SK-N-SH (cell line): ENCODE results near the gene TYW1.
"Not testable (repeated sequence)": the region's sequence is repeated elsewhere in the genome, so short reads cannot be mapped to it uniquely, and the experiment has no call there.

Source experiments
- CTCF ChIP-seq: fragments of 200-600 bp; sonication (generic); IDR thresholded peaks from 2 replicates; pipeline ENCODE4 v1.6.1; 2017; ENCODE audit warnings: antibody characterized with exemption, mild to moderate bottlenecking, moderate library complexity
- EZH2phosphoT487 ChIP-seq: fragments of 200-600 bp; sonication (generic); IDR thresholded peaks from 2 replicates; pipeline ENCODE4 v1.6.1; 2017; ENCODE audit warnings: low read depth, mixed run types, mild to moderate bottlenecking, antibody characterized with exemption, moderate library complexity, borderline replicate concordance
- GABPA ChIP-seq: IDR thresholded peaks from 2 replicates; pipeline ENCODE4 v1.4.0; 2012; ENCODE audit warnings: low read depth, mild to moderate bottlenecking
- POLR2AphosphoS5 ChIP-seq: IDR thresholded peaks from 2 replicates; pipeline ENCODE4 v1.6.1; 2012; ENCODE audit warnings: low read depth, low read length
- YY1 ChIP-seq: IDR thresholded peaks from 2 replicates; pipeline ENCODE4 v1.4.0; 2012; ENCODE audit warnings: low read depth, mild to moderate bottlenecking

DNA sequence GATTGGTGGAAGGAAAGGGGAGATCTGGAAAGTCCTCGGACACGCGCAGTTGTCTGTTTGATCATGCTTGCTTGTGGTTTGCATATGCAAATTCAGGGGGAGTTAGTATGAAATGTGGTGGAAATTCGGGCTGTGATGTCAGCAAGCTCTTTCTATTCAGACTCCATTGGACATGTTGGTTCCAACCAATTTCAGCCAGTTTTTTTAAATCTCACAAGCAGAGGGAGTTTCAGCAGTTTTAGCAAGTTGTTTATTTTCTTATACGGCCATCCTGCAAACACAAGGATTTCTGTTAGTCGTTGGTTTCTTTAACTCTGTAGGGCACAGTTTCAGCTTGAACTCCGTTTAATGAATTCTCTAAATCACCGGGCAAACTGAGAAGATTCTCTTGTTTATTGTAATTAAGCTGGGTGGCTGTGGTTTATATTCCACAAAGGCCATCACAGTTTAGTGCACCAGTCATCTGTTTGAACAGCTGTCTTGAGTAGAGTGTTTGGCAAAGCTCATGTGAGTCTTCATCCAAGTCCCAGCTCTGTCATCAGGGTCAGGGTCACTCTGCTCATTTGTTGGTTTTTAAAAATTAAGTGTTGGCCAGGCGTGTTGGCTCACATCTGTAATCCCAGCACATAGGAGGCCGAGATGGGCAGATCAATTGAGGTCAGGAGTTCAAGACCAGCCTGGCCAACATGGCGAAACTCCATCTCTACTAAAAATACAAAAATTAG lies 196.4 kb downstream of the TYW1 start:
- TF ChIP-seq GABPA, EZH2phosphoT487, YY1, CTCF, POLR2AphosphoS5: not testable (repeated sequence)
